H7 (cell line): Measurements from ENCODE around the gene GLIS2. TPM values are rescaled to one million over a fixed set of nuclear protein-coding genes. Genes with fewer than 3 reads are reported as not detected.
A peak's percentile ranks its signal among the peaks of the same experiment; 100 is the strongest.

Experiments used
- DNase-seq: peaks from one replicate; pipeline ENCODE4 v3.0.0; 2012
- H3K27me3 ChIP-seq: 2 replicates; pipeline ENCODE4 v1.6.0; 2011; ENCODE audit warnings: mild to moderate bottlenecking, low read length; ENCODE audit not compliant: control insufficient read depth, insufficient read depth
- H3K36me3 ChIP-seq: replicated peaks from 2 replicates; pipeline ENCODE4 v1.5.1; 2011; ENCODE audit warnings: low read length; ENCODE audit not compliant: control insufficient read depth, insufficient read depth
- H3K4me3 ChIP-seq: 2 replicates; pipeline ENCODE4 v1.5.1; 2011; ENCODE audit warnings: low read depth, mild to moderate bottlenecking, control low read depth, low read length, moderate library complexity; ENCODE audit not compliant: insufficient read depth
- total RNA-seq: library from RNA; depleted of rRNA; stranded (reverse); fragments of >200 nt; shearing (Covaris generic); gene quantifications from 2 replicates; pipeline ENCODE4 v1.2.3, GENCODE V29; 2014

Gene GLIS2
- total RNA-seq, 1 experiment from 2014 or later = 1.5 TPM

GRCh38 chr16:4321286-4322120 is 5.6 kb downstream of the GLIS2 start:
- DNase-seq = no peak
- H3K27me3 ChIP-seq = no peaks in the 10 kb centered on the region
- H3K4me3 ChIP-seq = no peak overlapping the region
- no peaks in the 10 kb centered on the region for H3K36me3 ChIP-seq

- no peak for DNase-seq
- Histone ChIP-seq H3K4me3 (no peak overlapping the region), H3K27me3 (no peaks in the 10 kb centered on the region), H3K36me3 (no peaks in the 10 kb centered on the region)
Observed at GRCh38 chr16:4322121-4323052, 6.5 kb downstream of the GLIS2 start.

- H3K36me3 ChIP-seq = no peaks in the 10 kb centered on the region
- H3K27me3 ChIP-seq = no peaks in the 10 kb centered on the region
- H3K4me3 ChIP-seq = no peak overlapping the region
- DNase-seq = peak; percentile 73
Observed at GRCh38 chr16:4323071-4323844, 7.4 kb downstream of the GLIS2 start.

- H3K4me3 ChIP-seq = no peak overlapping the region
Observed at GRCh38 chr16:4323845-4324488, 8.1 kb downstream of the GLIS2 start.

GRCh38 chr16:4324492-4325252 is 8.8 kb downstream of the GLIS2 start:
- Histone ChIP-seq H3K27me3 (no peaks in the 10 kb centered on the region), H3K36me3 (no peaks in the 10 kb centered on the region), H3K4me3 (no peak overlapping the region)
- no peak for DNase-seq

More at GRCh38 chr16:4323845-4324488, 8.1 kb downstream of the GLIS2 start:
- Histone ChIP-seq H3K27me3 (no peaks in the 10 kb centered on the region), H3K36me3 (no peaks in the 10 kb centered on the region)
- peak; percentile 97 for DNase-seq

GRCh38 chr16:4325253-4325758 is 9.4 kb downstream of the GLIS2 start:
- Histone ChIP-seq H3K27me3 (no peaks in the 10 kb centered on the region), H3K4me3 (no peak overlapping the region), H3K36me3 (no peaks in the 10 kb centered on the region)
- no peak for DNase-seq

GRCh38 chr16:4327386-4328045 is 11.6 kb downstream of the GLIS2 start:
- peak overlapping the region; percentile 57 for H3K4me3 ChIP-seq
- peak; percentile 91 for DNase-seq
- no peaks in the 10 kb centered on the region for H3K36me3 ChIP-seq
- no peaks in the 10 kb centered on the region for H3K27me3 ChIP-seq

GRCh38 chr16:4328046-4328781 is 12.3 kb downstream of the GLIS2 start:
- peak overlapping the region; percentile 57 for H3K4me3 ChIP-seq
- no peaks in the 10 kb centered on the region; the same call in none of the 2 replicates for H3K36me3 ChIP-seq
- no peaks in the 10 kb centered on the region for H3K27me3 ChIP-seq
- DNase-seq = peak; percentile 98

GRCh38 chr16:4328782-4329775 is 13.2 kb downstream of the GLIS2 start:
- peaks cover 2% of the 10 kb centered on the region for H3K36me3 ChIP-seq
- no peak for DNase-seq
- H3K4me3 ChIP-seq = no peak overlapping the region
- H3K27me3 ChIP-seq = no peaks in the 10 kb centered on the region

- peaks cover 2% of the 10 kb centered on the region for H3K36me3 ChIP-seq
- DNase-seq = peak; percentile 97
- no peaks in the 10 kb centered on the region for H3K27me3 ChIP-seq
Observed at GRCh38 chr16:4330277-4330874, 14.5 kb downstream of the GLIS2 start.

GRCh38 chr16:4332083-4332482 is 16.2 kb downstream of the GLIS2 start:
- Histone ChIP-seq H3K27me3 (no peaks in the 10 kb centered on the region), H3K36me3 (peaks cover 2% of the 10 kb centered on the region), H3K4me3 (no peak overlapping the region)
- no peak for DNase-seq

More at GRCh38 chr16:4330277-4330874, 14.5 kb downstream of the GLIS2 start:
- no peak overlapping the region for H3K4me3 ChIP-seq
